Measurements from ENCODE around the gene SIRPA. TPM values are rescaled to one million over a fixed set of nuclear protein-coding genes. Genes with fewer than 3 reads are reported as not detected.
A peak's percentile ranks its signal among the peaks of the same experiment; 100 is the strongest.

SIRPA gene
- polyA plus RNA-seq, 1 donor from 2014 or later = 8.0 TPM

GRCh38 chr20:1973601-1974440, 78.6 kb downstream of the SIRPA start:
- no peak overlapping the region for H3K4me2 ChIP-seq (ENCODE audit: low read length)
- no peak overlapping the region for H3K4me3 ChIP-seq (ENCODE audit: low read length)
- TF ChIP-seq TAF1 (IDR thresholded peaks at IDR 0.05; ENCODE audit: low read depth) (no peak), EP300 (conservative IDR thresholded peaks at IDR 0.05; ENCODE audit: poor library complexity, severe bottlenecking) (no peak), CTCF (IDR thresholded peaks at IDR 0.05; ENCODE audit: poor library complexity, severe bottlenecking) (no peak), REST (IDR thresholded peaks at IDR 0.05; ENCODE audit: borderline replicate concordance) (no peak), MXI1 (conservative IDR thresholded peaks at IDR 0.05; ENCODE audit: poor library complexity, severe bottlenecking) (no peak), POLR2AphosphoS5 (IDR thresholded peaks at IDR 0.05) (no peak), RAD21 (conservative IDR thresholded peaks at IDR 0.05) (no peak), EZH2 (IDR thresholded peaks at IDR 0.05; ENCODE audit: borderline replicate concordance, insufficient read depth, low read length, poor library complexity, severe bottlenecking) (no peak), SMC3 (conservative IDR thresholded peaks at IDR 0.05; ENCODE audit: poor library complexity) (no peak)
- H3F3A ChIP-seq (ENCODE audit: insufficient read depth, low read length, poor library complexity, severe bottlenecking) = no peaks in the 10 kb centered on the region
- no peaks in the 10 kb centered on the region for H3K9me3 ChIP-seq (ENCODE audit: low read length)
- no peaks in the 10 kb centered on the region for H3K79me2 ChIP-seq (replicated peaks; ENCODE audit: insufficient read depth, low read length)
- H3K36me3 ChIP-seq (ENCODE audit: insufficient read depth, low read length) = no peaks in the 10 kb centered on the region
- no peaks in the 10 kb centered on the region for H3K9me2 ChIP-seq (ENCODE audit: insufficient read depth, low read length)
- no peaks in the 10 kb centered on the region for H3K27me3 ChIP-seq (ENCODE audit: insufficient read depth, low read depth, low read length)
- no peak overlapping the region for H2AFZ ChIP-seq (ENCODE audit: low read depth, low read length)
- H3K9ac ChIP-seq (ENCODE audit: low read length) = peak overlapping the region; percentile 21
- H3K27ac ChIP-seq (ENCODE audit: low read length) = peak overlapping the region; percentile 81
- H4K20me1 ChIP-seq (ENCODE audit: insufficient read depth) = no peaks in the 10 kb centered on the region

- Histone ChIP-seq H3K79me2 (replicated peaks; ENCODE audit: insufficient read depth, low read length) (no peaks in the 10 kb centered on the region), H2AFZ (ENCODE audit: low read depth, low read length) (peak overlapping the region; percentile 28), H3K9ac (ENCODE audit: low read length) (peak overlapping the region; percentile 34), H3K4me2 (ENCODE audit: low read length) (peak overlapping the region; percentile 46), H3F3A (ENCODE audit: insufficient read depth, low read length, poor library complexity, severe bottlenecking) (no peaks in the 10 kb centered on the region), H3K27ac (ENCODE audit: low read length) (peak overlapping the region; percentile 81), H3K36me3 (ENCODE audit: insufficient read depth, low read length) (no peaks in the 10 kb centered on the region), H3K9me3 (ENCODE audit: low read length) (no peaks in the 10 kb centered on the region), H3K9me2 (ENCODE audit: insufficient read depth, low read length) (no peaks in the 10 kb centered on the region), H3K27me3 (ENCODE audit: insufficient read depth, low read depth, low read length) (no peaks in the 10 kb centered on the region), H3K4me3 (ENCODE audit: low read length) (peak overlapping the region; percentile 40), H4K20me1 (ENCODE audit: insufficient read depth) (no peaks in the 10 kb centered on the region)
- TF ChIP-seq POLR2AphosphoS5 (IDR thresholded peaks at IDR 0.05) (no peak), TAF1 (IDR thresholded peaks at IDR 0.05; ENCODE audit: low read depth) (no peak), RAD21 (conservative IDR thresholded peaks at IDR 0.05) (no peak), EP300 (conservative IDR thresholded peaks at IDR 0.05; ENCODE audit: poor library complexity, severe bottlenecking) (peak; percentile 57), SMC3 (conservative IDR thresholded peaks at IDR 0.05; ENCODE audit: poor library complexity) (no peak), EZH2 (IDR thresholded peaks at IDR 0.05; ENCODE audit: borderline replicate concordance, insufficient read depth, low read length, poor library complexity, severe bottlenecking) (no peak), MXI1 (conservative IDR thresholded peaks at IDR 0.05; ENCODE audit: poor library complexity, severe bottlenecking) (no peak), REST (IDR thresholded peaks at IDR 0.05; ENCODE audit: borderline replicate concordance) (peak; percentile 28), CTCF (IDR thresholded peaks at IDR 0.05; ENCODE audit: poor library complexity, severe bottlenecking) (no peak)
Observed at GRCh38 chr20:1975291-1975690, 80.1 kb downstream of the SIRPA start.

Measured in neural cell (in vitro differentiated cells).